Activated T-cell treated with anti-CD3 and anti-CD28 coated beads, Interleukin-2, amount 50 U/mL, for 4 hours (primary cell): Measurements from ENCODE around the gene OTOS. TPM values are rescaled to one million over a fixed set of nuclear protein-coding genes. Genes with fewer than 3 reads are reported as not detected.

Experiments
- ATAC-seq, 2 donors: fragments of 200-7000 bp; cut with Tn5 transposase; one replicate each; pipeline ENCODE4 v1.10.0; 2021
- DNase-seq: peaks from one replicate; pipeline ENCODE4 v3.0.0-alpha.2; 2020
- H3K27me3 Mint-ChIP-seq: one replicate; pipeline ENCODE4 v1.8.0; 2021; ENCODE audit warnings: low read depth, mixed read lengths
- H3K36me3 Mint-ChIP-seq: one replicate; pipeline ENCODE4 v1.8.0; 2022; ENCODE audit warnings: mixed read lengths; ENCODE audit not compliant: insufficient read depth
- H3K4me1 Mint-ChIP-seq: one replicate; pipeline ENCODE4 v1.8.0; 2021; ENCODE audit warnings: low read depth, mixed read lengths
- H3K4me3 Mint-ChIP-seq: one replicate; pipeline ENCODE4 v1.8.0; 2021; ENCODE audit warnings: mild to moderate bottlenecking, moderate library complexity, mixed read lengths
- H3K9me3 Mint-ChIP-seq: one replicate; pipeline ENCODE4 v1.8.0; 2021; ENCODE audit warnings: mixed read lengths
- total RNA-seq, 3 donors: library from RNA; stranded (reverse); gene quantifications; one replicate each; pipeline ENCODE4 v1.2.1, GENCODE V29; 2021

Gene OTOS
- total RNA-seq, 3 donors from 2014 or later: not detected

- Mint-ChIP-seq H3K9me3 (peaks cover 7% of the 10 kb centered on the region), H3K27me3 (peaks cover 26% of the 10 kb centered on the region), H3K4me3 (no peak overlapping the region), H3K36me3 (no peaks in the 10 kb centered on the region), H3K4me1 (no peaks in the 10 kb centered on the region)
- DNase-seq (no peak), ATAC-seq (peak; percentile 66 to 69)
These were observed 9.7 kb upstream of the OTOS start for GRCh38 chr2:240149943-240150784.

GRCh38 chr2:240147911-240148587, 7.6 kb upstream of the OTOS start:
- H3K4me1 Mint-ChIP-seq: no peaks in the 10 kb centered on the region
- peaks cover 6% of the 10 kb centered on the region for H3K9me3 Mint-ChIP-seq
- H3K36me3 Mint-ChIP-seq: no peaks in the 10 kb centered on the region
- H3K4me3 Mint-ChIP-seq: no peak overlapping the region
- DNase-seq (no peak), ATAC-seq (no peak)
- H3K27me3 Mint-ChIP-seq: peaks cover 24% of the 10 kb centered on the region

- ATAC-seq: no peak
These were observed 6.9 kb upstream of the OTOS start for GRCh38 chr2:240147382-240147781.

GRCh38 chr2:240146627-240147278, 6.3 kb upstream of the OTOS start:
- Mint-ChIP-seq H3K27me3 (peaks cover 19% of the 10 kb centered on the region), H3K4me1 (no peaks in the 10 kb centered on the region), H3K9me3 (no peaks in the 10 kb centered on the region), H3K36me3 (no peaks in the 10 kb centered on the region), H3K4me3 (no peak overlapping the region)
- ATAC-seq (no peak), DNase-seq (no peak)

More at GRCh38 chr2:240147382-240147781, 6.9 kb upstream of the OTOS start:
- no peaks in the 10 kb centered on the region for H3K9me3 Mint-ChIP-seq
- DNase-seq: no peak
- no peaks in the 10 kb centered on the region for H3K36me3 Mint-ChIP-seq
- no peak overlapping the region for H3K4me3 Mint-ChIP-seq
- no peaks in the 10 kb centered on the region for H3K4me1 Mint-ChIP-seq
- peaks cover 22% of the 10 kb centered on the region for H3K27me3 Mint-ChIP-seq

- ATAC-seq: no peak
- Mint-ChIP-seq H3K9me3 (no peaks in the 10 kb centered on the region), H3K36me3 (no peaks in the 10 kb centered on the region), H3K4me3 (no peak overlapping the region), H3K27me3 (peaks cover 15% of the 10 kb centered on the region), H3K4me1 (no peaks in the 10 kb centered on the region)
- no peak for DNase-seq
These were observed 5.7 kb upstream of the OTOS start for GRCh38 chr2:240146141-240146561.

GRCh38 chr2:240145461-240145860, 5.0 kb upstream of the OTOS start:
- H3K9me3 Mint-ChIP-seq: no peaks in the 10 kb centered on the region
- DNase-seq (no peak), ATAC-seq (no peak)
- H3K36me3 Mint-ChIP-seq: no peaks in the 10 kb centered on the region
- H3K27me3 Mint-ChIP-seq: peaks cover 15% of the 10 kb centered on the region
- H3K4me3 Mint-ChIP-seq: no peak overlapping the region
- H3K4me1 Mint-ChIP-seq: no peaks in the 10 kb centered on the region

GRCh38 chr2:240144649-240145261, 4.3 kb upstream of the OTOS start:
- H3K27me3 Mint-ChIP-seq: peaks cover 10% of the 10 kb centered on the region
- H3K9me3 Mint-ChIP-seq: no peaks in the 10 kb centered on the region
- H3K4me3 Mint-ChIP-seq: no peak overlapping the region
- DNase-seq: no peak
- ATAC-seq: no peak
- no peaks in the 10 kb centered on the region for H3K36me3 Mint-ChIP-seq
- no peaks in the 10 kb centered on the region for H3K4me1 Mint-ChIP-seq

GRCh38 chr2:240143801-240144648, 3.6 kb upstream of the OTOS start:
- Mint-ChIP-seq H3K36me3 (no peaks in the 10 kb centered on the region), H3K27me3 (peaks cover 10% of the 10 kb centered on the region), H3K4me1 (no peaks in the 10 kb centered on the region), H3K9me3 (no peaks in the 10 kb centered on the region), H3K4me3 (no peak overlapping the region)
- ATAC-seq (peak; percentile 96 to 97), DNase-seq (peak; percentile 81)

- ATAC-seq (peak; percentile 9 to 19), DNase-seq (no peak)
- Mint-ChIP-seq H3K4me3 (no peak overlapping the region), H3K4me1 (no peaks in the 10 kb centered on the region), H3K36me3 (no peaks in the 10 kb centered on the region), H3K27me3 (peaks cover 6% of the 10 kb centered on the region), H3K9me3 (no peaks in the 10 kb centered on the region)
These were observed 2.8 kb upstream of the OTOS start for GRCh38 chr2:240143276-240143675.

GRCh38 chr2:240142859-240143258, 2.4 kb upstream of the OTOS start:
- Mint-ChIP-seq H3K27me3 (peaks cover 4% of the 10 kb centered on the region), H3K36me3 (no peaks in the 10 kb centered on the region), H3K4me1 (no peaks in the 10 kb centered on the region), H3K9me3 (no peaks in the 10 kb centered on the region), H3K4me3 (no peak overlapping the region)
- no peak for DNase-seq
- ATAC-seq: no peak

GRCh38 chr2:240142256-240142775, 1.9 kb upstream of the OTOS start:
- peaks cover under 1% of the 10 kb centered on the region for H3K4me1 Mint-ChIP-seq
- no peaks in the 10 kb centered on the region for H3K9me3 Mint-ChIP-seq
- ATAC-seq (no peak), DNase-seq (no peak)
- no peaks in the 10 kb centered on the region for H3K36me3 Mint-ChIP-seq
- H3K27me3 Mint-ChIP-seq: peaks cover 4% of the 10 kb centered on the region
- no peak overlapping the region for H3K4me3 Mint-ChIP-seq

- H3K4me3 Mint-ChIP-seq: no peak overlapping the region
- H3K4me1 Mint-ChIP-seq: peaks cover 6% of the 10 kb centered on the region
- H3K27me3 Mint-ChIP-seq: peaks cover 4% of the 10 kb centered on the region
- DNase-seq: no peak
- no peaks in the 10 kb centered on the region for H3K36me3 Mint-ChIP-seq
- no peak for ATAC-seq
- H3K9me3 Mint-ChIP-seq: no peaks in the 10 kb centered on the region
These were observed 1.3 kb upstream of the OTOS start for GRCh38 chr2:240141736-240142135.

GRCh38 chr2:240140920-240141319, 462 bp upstream of the OTOS start:
- Mint-ChIP-seq H3K27me3 (peaks cover 4% of the 10 kb centered on the region), H3K9me3 (no peaks in the 10 kb centered on the region), H3K4me3 (no peak overlapping the region), H3K36me3 (no peaks in the 10 kb centered on the region), H3K4me1 (peaks cover 9% of the 10 kb centered on the region)
- ATAC-seq: no peak
- DNase-seq: peak; percentile 1
